GM12864 (cell line): ENCODE data around the gene FAM131A.

Source experiments
- DNase-seq: peaks from one replicate; pipeline ENCODE4 v3.0.0-alpha.2; 2011; ENCODE audit warnings: low read depth
- H3K4me3 ChIP-seq: 2 replicates; pipeline ENCODE4 v1.5.1; 2011; ENCODE audit warnings: mild to moderate bottlenecking, low read depth, low read length, control low read depth
- TF ChIP-seq, protein P1 (sequence below): IDR thresholded peaks from 2 replicates; pipeline ENCODE4 v1.5.1; 2011; ENCODE audit warnings: low read depth, mild to moderate bottlenecking, moderate library complexity, low read length, control low read depth, inconsistent platforms; ENCODE audit errors: missing control alignments

FAM131A gene

GRCh38 chr3:184337399-184337714 lies at the start of gene FAM131A:
Gene FAM131A (plus strand): TSS chr3:184337600. CDS start chr3:184337631, 31 bp downstream.
- TF ChIP-seq, protein P1, sequence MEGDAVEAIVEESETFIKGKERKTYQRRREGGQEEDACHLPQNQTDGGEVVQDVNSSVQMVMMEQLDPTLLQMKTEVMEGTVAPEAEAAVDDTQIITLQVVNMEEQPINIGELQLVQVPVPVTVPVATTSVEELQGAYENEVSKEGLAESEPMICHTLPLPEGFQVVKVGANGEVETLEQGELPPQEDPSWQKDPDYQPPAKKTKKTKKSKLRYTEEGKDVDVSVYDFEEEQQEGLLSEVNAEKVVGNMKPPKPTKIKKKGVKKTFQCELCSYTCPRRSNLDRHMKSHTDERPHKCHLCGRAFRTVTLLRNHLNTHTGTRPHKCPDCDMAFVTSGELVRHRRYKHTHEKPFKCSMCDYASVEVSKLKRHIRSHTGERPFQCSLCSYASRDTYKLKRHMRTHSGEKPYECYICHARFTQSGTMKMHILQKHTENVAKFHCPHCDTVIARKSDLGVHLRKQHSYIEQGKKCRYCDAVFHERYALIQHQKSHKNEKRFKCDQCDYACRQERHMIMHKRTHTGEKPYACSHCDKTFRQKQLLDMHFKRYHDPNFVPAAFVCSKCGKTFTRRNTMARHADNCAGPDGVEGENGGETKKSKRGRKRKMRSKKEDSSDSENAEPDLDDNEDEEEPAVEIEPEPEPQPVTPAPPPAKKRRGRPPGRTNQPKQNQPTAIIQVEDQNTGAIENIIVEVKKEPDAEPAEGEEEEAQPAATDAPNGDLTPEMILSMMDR, result no peak
- no peak for DNase-seq

GRCh38 chr3:184289426-184289938 lies 47.9 kb upstream of the FAM131A start:
- TF ChIP-seq, protein P1, result peak; percentile 64
- H3K4me3 ChIP-seq, result no peak overlapping the region
- DNase-seq, result no peak

More at GRCh38 chr3:184337399-184337714, at the start of gene FAM131A:
- H3K4me3 ChIP-seq, result peak within 1 kb of the TSS; percentile 62

GRCh38 chr3:184290331-184290730 lies 47.1 kb upstream of the FAM131A start:
- TF ChIP-seq, protein P1, result no peak
- DNase-seq, result no peak
- no peak overlapping the region for H3K4me3 ChIP-seq

GRCh38 chr3:184291044-184291737 lies 46.2 kb upstream of the FAM131A start:
- H3K4me3 ChIP-seq, result no peak overlapping the region
- no peak for DNase-seq
- TF ChIP-seq, protein P1, result no peak

DNA sequence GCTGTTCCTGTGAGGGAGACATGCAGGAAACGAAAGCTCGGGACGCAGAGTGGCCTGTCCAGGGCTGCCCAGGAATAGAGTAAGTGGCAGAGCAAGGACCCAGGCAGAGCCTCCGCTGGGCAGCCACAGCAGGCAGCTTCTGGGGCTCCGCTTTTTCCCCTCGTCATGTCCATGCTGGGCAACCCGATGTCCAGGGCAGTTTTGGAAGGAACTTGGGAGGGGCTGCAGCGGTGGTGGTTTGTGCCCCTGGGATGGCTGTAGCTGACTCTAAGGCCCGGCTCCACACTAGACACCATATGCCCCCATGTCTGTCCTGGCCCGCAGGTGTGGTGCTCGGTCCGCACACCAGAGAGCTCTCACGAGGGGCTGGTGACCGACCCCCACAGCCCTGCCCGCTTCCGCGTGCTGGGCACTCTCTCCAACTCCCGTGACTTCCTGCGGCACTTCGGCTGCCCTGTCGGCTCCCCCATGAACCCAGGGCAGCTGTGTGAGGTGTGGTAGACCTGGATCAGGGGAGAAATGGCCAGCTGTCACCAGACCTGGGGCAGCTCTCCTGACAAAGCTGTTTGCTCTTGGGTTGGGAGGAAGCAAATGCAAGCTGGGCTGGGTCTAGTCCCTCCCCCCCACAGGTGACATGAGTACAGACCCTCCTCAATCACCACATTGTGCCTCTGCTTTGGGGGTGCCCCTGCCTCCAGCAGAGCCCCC lies 45.5 kb upstream of the FAM131A start:
- no peak for DNase-seq

DNA sequence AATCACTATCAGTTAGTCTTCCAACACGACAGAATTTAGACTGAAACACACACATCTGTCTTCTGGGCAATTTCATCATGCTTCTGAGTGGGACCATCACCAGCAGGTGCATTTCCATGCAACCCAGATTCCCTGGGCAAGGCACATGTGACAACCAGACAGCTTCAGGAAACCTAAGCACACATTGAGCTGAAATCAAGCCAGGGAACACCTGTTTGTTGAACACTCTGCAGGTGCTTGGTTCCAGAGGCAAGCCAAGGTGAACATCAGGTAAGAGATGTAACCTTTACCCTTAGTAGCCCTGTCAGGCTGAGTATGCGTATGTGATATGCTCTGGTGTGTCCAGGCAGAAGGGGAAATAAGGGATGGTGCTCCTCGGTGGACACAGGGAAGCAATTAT lies 41.6 kb upstream of the FAM131A start:
- DNase-seq, result no peak
- TF ChIP-seq, protein P1, result no peak
- no peak overlapping the region for H3K4me3 ChIP-seq

More for the DNA sequence above, 45.5 kb upstream of the FAM131A start:
- H3K4me3 ChIP-seq, result no peak overlapping the region
- TF ChIP-seq, protein P1, result no peak
